ENCODE data around the gene NRP2.

DNA sequence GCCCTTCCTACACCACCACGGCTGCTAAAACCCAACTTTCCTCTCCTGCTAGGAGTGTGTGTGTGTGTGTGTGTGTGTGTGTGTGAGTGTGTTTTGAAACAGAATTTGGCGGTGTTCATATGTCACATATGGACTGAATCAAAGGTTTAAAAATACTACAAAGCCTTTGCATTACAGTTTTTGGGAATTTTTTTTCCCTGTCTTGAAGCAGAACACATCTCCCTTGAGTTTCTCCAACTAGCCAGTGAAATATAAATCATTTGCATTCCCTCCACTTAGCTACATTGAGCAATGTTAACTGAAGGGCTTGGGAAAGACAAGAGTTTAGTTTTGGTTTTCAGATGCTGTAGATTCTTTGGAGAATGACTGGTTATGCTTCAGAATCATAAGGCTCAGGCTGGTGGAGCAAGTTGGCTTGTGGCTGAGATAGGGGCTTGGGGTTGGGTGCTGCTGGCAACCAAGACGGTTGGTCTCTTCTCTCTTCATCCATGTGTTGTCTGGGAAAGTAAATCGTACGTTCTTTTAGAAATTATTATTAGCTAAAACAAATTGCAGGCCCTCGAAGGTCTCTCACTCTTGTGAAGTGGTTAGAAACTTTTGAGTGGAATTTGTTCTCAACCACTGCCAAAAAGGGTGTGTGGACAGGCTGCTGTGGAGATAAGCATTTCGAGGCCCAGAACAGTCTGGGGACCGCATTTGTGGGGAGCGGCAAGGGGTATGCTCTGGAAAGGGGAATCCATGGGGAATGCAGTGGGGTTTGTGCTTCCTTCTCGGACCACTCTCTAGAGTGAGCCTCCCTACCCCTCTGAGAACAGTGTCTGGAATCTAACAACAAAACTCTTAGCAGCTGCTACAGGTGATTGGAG is 1.4 kb downstream of the NRP2 start:
- TF ChIP-seq, protein P1, sequence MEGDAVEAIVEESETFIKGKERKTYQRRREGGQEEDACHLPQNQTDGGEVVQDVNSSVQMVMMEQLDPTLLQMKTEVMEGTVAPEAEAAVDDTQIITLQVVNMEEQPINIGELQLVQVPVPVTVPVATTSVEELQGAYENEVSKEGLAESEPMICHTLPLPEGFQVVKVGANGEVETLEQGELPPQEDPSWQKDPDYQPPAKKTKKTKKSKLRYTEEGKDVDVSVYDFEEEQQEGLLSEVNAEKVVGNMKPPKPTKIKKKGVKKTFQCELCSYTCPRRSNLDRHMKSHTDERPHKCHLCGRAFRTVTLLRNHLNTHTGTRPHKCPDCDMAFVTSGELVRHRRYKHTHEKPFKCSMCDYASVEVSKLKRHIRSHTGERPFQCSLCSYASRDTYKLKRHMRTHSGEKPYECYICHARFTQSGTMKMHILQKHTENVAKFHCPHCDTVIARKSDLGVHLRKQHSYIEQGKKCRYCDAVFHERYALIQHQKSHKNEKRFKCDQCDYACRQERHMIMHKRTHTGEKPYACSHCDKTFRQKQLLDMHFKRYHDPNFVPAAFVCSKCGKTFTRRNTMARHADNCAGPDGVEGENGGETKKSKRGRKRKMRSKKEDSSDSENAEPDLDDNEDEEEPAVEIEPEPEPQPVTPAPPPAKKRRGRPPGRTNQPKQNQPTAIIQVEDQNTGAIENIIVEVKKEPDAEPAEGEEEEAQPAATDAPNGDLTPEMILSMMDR (conservative IDR thresholded peaks at IDR 0.05; ENCODE audit: low read length): no peak
- TF ChIP-seq EZH2phosphoT487 (IDR thresholded peaks at IDR 0.05; ENCODE audit: borderline replicate concordance): no peak
